HG03342 (cell line): ENCODE results near the gene A1BG.

Experiments
- ATAC-seq: cut with Tn5 transposase; IDR thresholded peaks from one replicate; pipeline ENCODE4 v1.9.1; 2021; ENCODE audit warnings: mild to moderate bottlenecking, moderate library complexity; ENCODE audit not compliant: unreplicated experiment

Gene A1BG

GRCh38 chr19:58305065-58305931 is 48.0 kb downstream of the A1BG start, which contains the start of gene ERVK3-1:
TSS of gene ERVK3-1 (plus strand) at chr19:58305377. CDS start at chr19:58312169, 6,792 bp downstream.
- ATAC-seq: peak; percentile 94

DNA sequence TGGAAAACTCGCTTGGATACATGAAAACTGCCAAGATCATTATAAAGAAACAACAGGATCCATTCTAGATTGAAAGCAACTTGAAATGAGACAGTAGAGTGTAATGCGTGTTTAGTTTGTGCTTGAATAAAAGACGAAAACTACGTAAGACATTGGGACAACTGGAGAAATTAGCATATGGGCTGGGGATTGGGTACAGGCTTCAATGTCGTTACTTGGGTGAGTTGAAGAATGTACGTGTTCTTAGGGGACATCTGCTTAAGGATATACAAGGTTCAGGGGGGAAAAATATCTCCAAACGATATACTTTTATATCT is 48.6 kb downstream of the A1BG start:
- peak; percentile 12 for ATAC-seq

DNA sequence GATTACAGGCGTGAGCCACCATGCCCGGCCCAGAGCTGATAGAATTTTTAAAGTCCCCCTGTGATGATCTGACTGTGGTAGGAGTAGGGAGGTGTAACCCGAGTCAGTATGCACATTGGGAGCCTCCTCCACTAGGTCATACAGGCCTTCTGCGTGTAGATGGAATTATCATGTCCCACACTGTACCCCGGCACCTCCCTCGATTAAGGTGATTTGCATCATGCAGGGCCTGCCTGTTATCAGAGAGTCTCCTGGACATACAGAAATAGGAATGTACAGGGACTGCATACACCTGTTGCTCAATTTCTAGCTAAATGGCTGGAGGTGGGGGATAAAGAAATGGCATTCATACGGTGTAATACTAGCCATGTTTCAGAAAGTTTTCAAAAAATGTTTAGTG is 49.0 kb downstream of the A1BG start:
- no peak for ATAC-seq

- no peak for ATAC-seq
These were observed 52.7 kb downstream of the A1BG start for GRCh38 chr19:58300620-58301019.

DNA sequence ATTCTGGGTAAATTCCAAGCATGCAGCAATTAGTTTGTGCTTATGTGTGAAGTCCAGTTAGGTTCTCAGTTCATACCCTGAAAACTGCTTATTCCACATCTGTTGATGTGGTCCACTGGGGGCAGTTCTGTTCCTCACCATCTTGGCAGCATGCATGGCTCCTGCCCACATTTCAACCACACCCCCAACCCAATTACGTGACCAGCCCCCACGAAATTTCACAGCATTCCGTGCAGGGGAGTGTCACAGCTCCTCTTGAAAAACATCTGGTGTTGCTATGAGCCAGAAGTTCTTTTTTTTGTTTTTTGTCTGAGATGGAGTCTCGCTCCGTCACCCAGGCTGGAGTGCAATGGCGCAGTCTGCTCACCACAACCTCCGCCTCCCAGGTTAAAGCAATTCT is 57.2 kb downstream of the A1BG start:
- ATAC-seq: no peak
